Hindlimb muscle (tissue), 1 donor: ENCODE data around the gene UBE2D3. TPM values are rescaled to one million over a fixed set of nuclear protein-coding genes. Genes with fewer than 3 reads are reported as not detected.
"Not testable (repeated sequence)": the region's sequence is repeated elsewhere in the genome, so short reads cannot be mapped to it uniquely, and the experiment has no call there.

Source experiments
- DNase-seq: peaks from one replicate; pipeline ENCODE4 v3.0.0-alpha.2; 2013
- polyA plus RNA-seq: library from polyadenylated mRNA; unstranded; fragments of 120-200 nt; gene quantifications from one replicate; pipeline ENCODE4 v1.2.1, GENCODE V29; 2013; ENCODE audit not compliant: insufficient read length

Gene UBE2D3
- polyA plus RNA-seq, 1 donor: 273 TPM

- DNase-seq: no peak
Observed at GRCh38 chr4:102829803-102830202, 2.5 kb upstream of the UBE2D3 start.

- no peak for DNase-seq
Observed at GRCh38 chr4:102828497-102828808, 1.1 kb upstream of the UBE2D3 start.

- peak; percentile 100 for DNase-seq
Observed at GRCh38 chr4:102827674-102828496, 534 bp upstream of the UBE2D3 start.

GRCh38 chr4:102826105-102826889 is 1.1 kb downstream of the UBE2D3 start:
- DNase-seq: no peak

- peak; percentile 72 for DNase-seq
Observed at GRCh38 chr4:102825261-102826091, 1.9 kb downstream of the UBE2D3 start.

- no peak for DNase-seq
Observed at GRCh38 chr4:102824398-102824797, 3.0 kb downstream of the UBE2D3 start.

GRCh38 chr4:102823897-102824296 is 3.5 kb downstream of the UBE2D3 start:
- no peak for DNase-seq

- no peak for DNase-seq
Observed at GRCh38 chr4:102823464-102823863, 3.9 kb downstream of the UBE2D3 start.

GRCh38 chr4:102819588-102820365 is 7.6 kb downstream of the UBE2D3 start:
- no peak for DNase-seq

GRCh38 chr4:102819100-102819499 is 8.3 kb downstream of the UBE2D3 start:
- DNase-seq: not testable (repeated sequence)

GRCh38 chr4:102817613-102818268 is 9.6 kb downstream of the UBE2D3 start:
- DNase-seq: no peak

GRCh38 chr4:102817021-102817605 is 10.2 kb downstream of the UBE2D3 start:
- no peak for DNase-seq

- no peak for DNase-seq
Observed at GRCh38 chr4:102815981-102816380, 11.4 kb downstream of the UBE2D3 start.

GRCh38 chr4:102809691-102810090 is 17.7 kb downstream of the UBE2D3 start:
- DNase-seq: no peak

- no peak for DNase-seq
Observed at GRCh38 chr4:102809190-102809589, 18.2 kb downstream of the UBE2D3 start.

- DNase-seq: no peak
Observed at GRCh38 chr4:102808009-102808408, 19.3 kb downstream of the UBE2D3 start.

GRCh38 chr4:102807345-102807744 is 20.0 kb downstream of the UBE2D3 start:
- no peak for DNase-seq

GRCh38 chr4:102799816-102800215 is 27.5 kb downstream of the UBE2D3 start:
- no peak for DNase-seq

GRCh38 chr4:102794999-102795398 is 32.4 kb downstream of the UBE2D3 start:
- DNase-seq: no peak

GRCh38 chr4:102792361-102792936 is 34.9 kb downstream of the UBE2D3 start:
- DNase-seq: peak; percentile 10

GRCh38 chr4:102791318-102791835 is 36.0 kb downstream of the UBE2D3 start:
- DNase-seq: no peak
